ENCODE data around the gene LHFPL6.

LHFPL6 gene

GRCh38 chr13:39379667-39380655, 223.0 kb downstream of the LHFPL6 start:
- no peak for DNase-seq

GRCh38 chr13:39379118-39379517, 223.9 kb downstream of the LHFPL6 start:
- no peak for DNase-seq

DNA sequence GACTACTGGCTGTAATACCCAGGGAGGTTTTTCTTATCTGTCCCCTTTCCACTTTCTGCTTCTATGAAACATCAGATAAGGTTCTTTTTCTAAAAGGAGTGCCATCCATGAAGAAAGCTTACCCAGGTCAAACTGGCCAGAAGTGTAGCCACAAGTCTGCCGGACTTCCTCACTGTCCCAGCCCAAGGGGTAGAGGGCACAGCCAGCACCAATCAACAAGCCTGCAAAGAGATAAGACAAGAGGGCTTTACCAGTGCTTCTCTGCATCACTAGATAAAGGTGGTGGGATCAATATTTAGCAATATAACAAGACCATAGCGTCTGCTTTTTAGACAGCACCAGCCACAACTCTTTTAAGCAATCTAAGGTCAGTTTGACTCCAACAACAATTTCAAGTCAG, 224.7 kb downstream of the LHFPL6 start:
- DNase-seq, result no peak

- no peak for DNase-seq
Measured at GRCh38 chr13:39377699-39378098, 225.3 kb downstream of the LHFPL6 start.

- DNase-seq, result no peak
Measured at GRCh38 chr13:39376076-39376475, 226.9 kb downstream of the LHFPL6 start.

DNA sequence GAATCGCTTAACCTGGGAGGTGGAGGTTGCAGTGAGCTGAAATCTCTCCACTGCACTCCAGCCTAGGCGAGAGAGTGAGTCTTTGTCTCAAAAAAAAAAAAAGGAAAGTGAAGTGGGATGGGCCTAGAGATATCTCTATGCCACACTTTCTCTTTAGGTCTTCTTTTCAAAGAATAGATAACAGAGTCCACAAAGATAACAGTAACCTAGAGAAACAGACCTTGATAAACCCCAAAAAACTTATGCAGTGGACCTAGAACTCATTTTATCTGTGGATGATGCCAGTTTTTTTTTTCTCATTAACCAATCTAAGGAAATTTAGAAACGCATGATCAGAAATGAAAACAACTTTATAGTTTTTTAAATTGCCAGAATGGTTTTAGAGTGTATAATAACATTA, 227.4 kb downstream of the LHFPL6 start:
- DNase-seq, result no peak

GRCh38 chr13:39374741-39375189, 228.2 kb downstream of the LHFPL6 start:
- DNase-seq, result no peak

DNA sequence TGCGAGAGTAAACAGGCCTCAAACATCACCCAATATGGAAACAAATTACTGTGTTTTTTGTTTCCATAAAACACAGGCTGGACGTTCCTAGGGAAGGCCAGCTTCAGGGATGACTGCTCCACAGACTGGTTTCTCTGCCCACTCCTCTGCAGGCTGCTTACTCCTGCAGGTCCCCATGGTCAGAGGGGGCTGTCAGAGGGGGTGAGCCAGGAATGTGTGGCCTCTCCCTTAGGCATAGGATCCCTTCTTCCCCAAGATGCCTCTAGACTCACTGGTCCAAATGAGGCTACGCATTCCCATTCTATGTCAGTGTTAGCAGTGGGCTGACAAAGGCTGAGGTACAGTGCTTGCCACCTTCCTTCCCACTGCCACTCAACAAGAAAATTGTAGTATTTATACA, 229.8 kb downstream of the LHFPL6 start:
- DNase-seq, result no peak

DNA sequence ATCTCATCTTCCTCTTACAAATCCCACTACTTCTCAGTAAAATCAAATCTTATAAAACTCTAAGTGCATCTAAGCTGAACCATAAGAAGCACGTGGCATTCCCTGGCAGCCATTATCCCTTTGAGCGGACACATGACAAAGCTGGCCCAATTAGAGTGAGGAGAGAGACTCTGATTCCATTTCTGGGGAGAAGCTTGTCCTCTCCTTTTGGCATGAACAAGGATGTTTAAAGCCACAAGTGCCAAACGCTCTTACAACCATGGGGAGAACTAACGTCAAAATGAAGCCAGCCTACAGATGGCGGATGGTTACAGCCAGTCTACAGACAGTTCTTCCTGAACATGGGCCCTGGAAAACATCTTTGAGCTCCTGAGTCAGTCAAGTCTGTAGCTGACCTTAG, 231.3 kb downstream of the LHFPL6 start:
- DNase-seq, result no peak

- no peak for DNase-seq
Measured at GRCh38 chr13:39370554-39370953, 232.4 kb downstream of the LHFPL6 start.

DNA sequence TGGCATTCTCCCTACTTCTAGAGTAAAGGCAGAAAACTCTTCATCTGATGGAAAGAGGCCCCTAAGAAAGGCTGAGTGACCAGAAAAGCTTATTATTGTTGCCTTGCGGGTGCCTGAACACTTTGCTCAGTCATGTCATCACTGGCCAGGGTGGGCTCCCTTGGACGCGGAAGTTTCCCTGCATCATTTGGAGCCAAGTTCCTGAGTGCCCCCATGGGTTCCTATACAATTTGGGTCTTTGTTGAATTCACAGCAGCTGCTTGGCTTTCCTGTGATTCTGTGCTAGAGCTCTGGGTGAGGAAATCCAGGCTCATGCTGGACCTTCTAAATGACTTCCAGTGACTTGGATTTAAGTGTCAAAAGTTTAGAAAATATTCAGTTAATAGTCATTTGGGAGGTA, 232.9 kb downstream of the LHFPL6 start:
- DNase-seq, result no peak

- DNase-seq, result no peak
Measured at GRCh38 chr13:39369161-39369890, 233.7 kb downstream of the LHFPL6 start.

GRCh38 chr13:39365879-39366278, 237.1 kb downstream of the LHFPL6 start:
- no peak for DNase-seq

DNA sequence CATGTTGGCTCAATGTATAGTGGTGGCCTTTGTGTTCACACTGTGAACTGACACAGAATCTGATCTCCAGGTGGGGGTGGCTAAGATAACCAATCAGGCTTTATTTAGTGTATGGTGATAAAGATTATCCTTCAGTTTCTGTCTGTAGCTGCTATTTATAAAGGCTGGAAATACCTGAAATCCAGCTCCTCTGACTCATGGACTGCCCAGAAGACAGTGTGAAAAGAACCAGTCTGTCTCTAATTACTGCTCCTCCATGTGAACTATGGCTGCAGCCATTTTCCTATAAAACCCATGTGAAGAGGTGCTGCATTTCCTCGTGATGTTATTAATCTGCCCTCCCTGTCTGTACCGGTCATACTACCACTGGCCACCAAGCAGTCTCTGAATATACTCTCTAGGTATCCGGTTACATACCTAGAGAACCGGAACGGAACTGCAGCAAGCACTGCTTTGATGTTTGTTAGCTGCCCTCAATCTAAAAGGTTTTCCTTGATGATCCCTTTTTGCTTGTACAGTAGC, 238.0 kb downstream of the LHFPL6 start:
- no peak for DNase-seq

- no peak for DNase-seq
Measured at GRCh38 chr13:39363382-39363772, 239.6 kb downstream of the LHFPL6 start.

DNA sequence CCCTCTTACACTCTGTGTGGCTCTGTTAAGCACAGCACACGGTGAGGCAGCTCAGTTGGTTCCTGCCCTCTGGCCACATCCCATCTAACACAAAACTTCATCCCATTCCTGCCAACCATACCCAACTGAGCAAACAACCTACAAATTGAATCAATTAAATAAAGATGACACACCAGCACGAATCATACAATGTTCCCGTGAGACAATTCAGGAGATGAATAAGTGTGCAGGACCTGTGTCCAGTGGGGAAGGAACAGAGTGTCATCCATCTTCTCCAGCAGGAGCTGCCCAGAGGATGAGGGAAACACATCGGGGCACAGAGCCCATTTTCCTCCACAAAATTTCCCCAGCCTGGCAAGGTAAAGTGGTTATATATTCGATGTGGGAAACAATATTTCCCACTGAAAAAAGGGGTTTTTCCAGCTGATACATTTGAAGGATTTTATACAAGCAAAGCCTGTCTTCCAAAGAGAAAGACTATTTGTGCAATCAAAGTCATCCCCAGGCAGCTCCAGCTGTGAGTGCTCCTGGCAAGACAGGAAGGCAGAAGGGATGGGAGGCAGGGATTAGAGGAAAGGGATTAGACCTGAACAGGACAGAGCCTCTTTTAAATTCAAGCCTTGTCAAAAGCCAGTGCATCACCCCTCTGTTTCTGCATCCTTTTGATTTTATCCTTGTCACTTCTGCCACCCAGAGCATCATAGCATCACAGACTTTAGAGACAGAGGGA, 240.2 kb downstream of the LHFPL6 start:
- no peak for DNase-seq

- no peak for DNase-seq
Measured at GRCh38 chr13:39353988-39354387, 249.0 kb downstream of the LHFPL6 start.

DNA sequence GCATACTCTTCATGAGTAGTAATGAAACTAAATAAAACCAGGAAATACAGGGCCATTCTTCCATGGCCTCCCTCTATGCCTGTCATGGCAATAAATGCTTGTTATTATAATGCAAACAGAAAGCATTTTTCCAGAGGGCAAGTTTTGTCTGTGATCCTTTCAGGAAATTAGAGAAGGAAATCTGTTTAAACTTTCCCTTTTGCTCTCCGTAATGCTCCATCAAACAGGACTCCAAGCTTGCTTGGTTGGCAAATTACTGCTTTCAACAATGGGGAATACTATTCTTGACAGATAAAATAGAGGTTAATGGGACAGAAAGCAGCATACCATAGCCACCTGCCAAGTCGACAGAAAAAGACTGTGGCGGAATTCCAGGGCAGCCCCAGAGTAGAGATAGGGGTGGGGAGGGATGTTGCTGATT, 252.5 kb downstream of the LHFPL6 start:
- DNase-seq, result no peak

- no peak for DNase-seq
Measured at GRCh38 chr13:39349391-39349960, 253.5 kb downstream of the LHFPL6 start.

DNA sequence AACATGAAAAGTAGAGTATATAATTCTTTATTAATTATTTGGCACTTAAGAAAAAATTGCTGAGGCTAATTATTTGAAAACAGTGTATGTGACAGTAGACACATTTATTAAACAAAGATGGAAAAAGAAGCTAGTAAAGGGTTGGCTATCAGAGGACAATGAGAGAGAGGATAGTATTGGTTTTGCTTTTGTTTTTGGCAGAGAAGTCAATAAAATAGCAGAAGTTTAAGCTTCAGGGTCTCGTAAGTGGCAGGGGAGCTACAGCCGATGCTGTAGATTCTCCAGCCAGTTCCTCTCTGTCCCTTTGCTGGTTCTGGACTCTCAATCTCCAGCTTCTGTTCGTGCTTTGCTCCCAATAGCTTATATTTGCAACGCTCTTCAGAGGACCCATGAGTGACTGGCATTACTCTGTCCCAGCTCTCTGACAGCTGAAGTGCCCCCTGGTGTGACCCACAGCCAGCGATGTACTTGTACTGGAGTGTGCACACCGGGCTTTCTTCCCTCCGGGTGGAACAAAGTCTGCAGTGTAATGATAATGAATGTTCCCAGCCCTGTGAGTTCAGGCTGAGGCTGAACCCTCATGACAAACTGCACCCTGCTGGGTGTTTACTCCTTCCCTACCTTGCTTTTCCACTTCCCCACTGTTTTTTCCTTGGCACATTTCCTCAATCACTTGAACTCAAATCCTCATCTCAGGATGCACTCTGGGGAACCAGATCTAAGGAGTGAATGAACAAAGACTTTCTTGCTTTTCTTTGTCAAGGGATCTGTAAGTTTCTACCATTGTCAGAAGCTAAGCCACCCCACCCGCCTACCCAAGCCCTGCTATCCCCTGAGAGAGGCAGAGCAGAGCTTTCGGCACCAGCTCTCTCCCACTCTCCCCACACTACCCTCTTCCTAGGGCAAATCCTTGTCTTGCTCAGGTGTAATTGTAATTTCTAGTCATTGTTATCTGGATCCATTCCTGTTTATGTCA, 254.8 kb downstream of the LHFPL6 start:
- no peak for DNase-seq

DNA sequence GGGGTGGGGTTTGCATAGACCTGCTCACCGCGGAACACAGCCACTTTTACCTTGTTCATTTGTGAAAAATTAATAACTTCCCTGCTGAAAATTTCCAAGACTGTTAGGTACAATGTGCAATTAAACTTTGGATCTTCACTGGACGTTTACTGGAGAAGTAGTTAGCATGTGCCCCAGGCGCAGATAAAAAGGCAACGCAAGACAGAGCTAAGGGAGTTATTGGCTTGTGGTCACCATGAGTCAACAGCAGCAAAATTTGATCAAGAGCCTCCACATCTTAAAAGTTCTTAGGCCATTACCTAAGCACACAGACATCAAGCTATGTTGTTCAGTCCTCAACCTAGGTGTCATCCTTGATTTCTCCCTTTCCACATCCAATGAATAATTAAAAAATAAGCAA, 257.0 kb downstream of the LHFPL6 start:
- DNase-seq, result no peak

Data from suppressor macrophage treated with lipopolysaccharide for 4 hours (primary cell).